Measurements from ENCODE around the gene SLC26A8. TPM values are rescaled to one million over a fixed set of nuclear protein-coding genes. Genes with fewer than 3 reads are reported as not detected.
A peak's percentile ranks its signal among the peaks of the same experiment; 100 is the strongest.

Gene SLC26A8
- total and polyA plus RNA-seq, 2 of the 13 experiments (the other 11 are each of a cell fraction or from before 2014, with no cell fraction given): 0.46 TPM; not detected in 1

- TF ChIP-seq XRCC5 (optimal IDR thresholded peaks at IDR 0.05; ENCODE audit: low read length): peak; percentile 37
- TF ChIP-seq HNF4A (CRISPR knock-in tag; IDR thresholded peaks at IDR 0.05): peak; percentile 75
- TF ChIP-seq, protein P1, sequence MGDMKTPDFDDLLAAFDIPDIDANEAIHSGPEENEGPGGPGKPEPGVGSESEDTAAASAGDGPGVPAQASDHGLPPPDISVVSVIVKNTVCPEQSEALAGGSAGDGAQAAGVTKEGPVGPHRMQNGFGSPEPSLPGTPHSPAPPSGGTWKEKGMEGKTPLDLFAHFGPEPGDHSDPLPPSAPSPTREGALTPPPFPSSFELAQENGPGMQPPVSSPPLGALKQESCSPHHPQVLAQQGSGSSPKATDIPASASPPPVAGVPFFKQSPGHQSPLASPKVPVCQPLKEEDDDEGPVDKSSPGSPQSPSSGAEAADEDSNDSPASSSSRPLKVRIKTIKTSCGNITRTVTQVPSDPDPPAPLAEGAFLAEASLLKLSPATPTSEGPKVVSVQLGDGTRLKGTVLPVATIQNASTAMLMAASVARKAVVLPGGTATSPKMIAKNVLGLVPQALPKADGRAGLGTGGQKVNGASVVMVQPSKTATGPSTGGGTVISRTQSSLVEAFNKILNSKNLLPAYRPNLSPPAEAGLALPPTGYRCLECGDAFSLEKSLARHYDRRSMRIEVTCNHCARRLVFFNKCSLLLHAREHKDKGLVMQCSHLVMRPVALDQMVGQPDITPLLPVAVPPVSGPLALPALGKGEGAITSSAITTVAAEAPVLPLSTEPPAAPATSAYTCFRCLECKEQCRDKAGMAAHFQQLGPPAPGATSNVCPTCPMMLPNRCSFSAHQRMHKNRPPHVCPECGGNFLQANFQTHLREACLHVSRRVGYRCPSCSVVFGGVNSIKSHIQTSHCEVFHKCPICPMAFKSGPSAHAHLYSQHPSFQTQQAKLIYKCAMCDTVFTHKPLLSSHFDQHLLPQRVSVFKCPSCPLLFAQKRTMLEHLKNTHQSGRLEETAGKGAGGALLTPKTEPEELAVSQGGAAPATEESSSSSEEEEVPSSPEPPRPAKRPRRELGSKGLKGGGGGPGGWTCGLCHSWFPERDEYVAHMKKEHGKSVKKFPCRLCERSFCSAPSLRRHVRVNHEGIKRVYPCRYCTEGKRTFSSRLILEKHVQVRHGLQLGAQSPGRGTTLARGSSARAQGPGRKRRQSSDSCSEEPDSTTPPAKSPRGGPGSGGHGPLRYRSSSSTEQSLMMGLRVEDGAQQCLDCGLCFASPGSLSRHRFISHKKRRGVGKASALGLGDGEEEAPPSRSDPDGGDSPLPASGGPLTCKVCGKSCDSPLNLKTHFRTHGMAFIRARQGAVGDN (CRISPR knock-in tag; IDR thresholded peaks at IDR 0.05): peak; percentile 43; the same call in 1 of the 2 replicates
- TF ChIP-seq TCF12 (IDR thresholded peaks at IDR 0.05): no peak
- TF ChIP-seq TCF12 (CRISPR knock-in tag; IDR thresholded peaks at IDR 0.05): no peak
- no peak for TF ChIP-seq PAX8 (CRISPR knock-in tag; IDR thresholded peaks at IDR 0.05; ENCODE audit: borderline replicate concordance)
- TF ChIP-seq CCDC6 (CRISPR knock-in tag; IDR thresholded peaks at IDR 0.05): 0 out of 2 replicates have a peak, but pooled peaks have one; percentile 38
- TF ChIP-seq, protein P2, sequence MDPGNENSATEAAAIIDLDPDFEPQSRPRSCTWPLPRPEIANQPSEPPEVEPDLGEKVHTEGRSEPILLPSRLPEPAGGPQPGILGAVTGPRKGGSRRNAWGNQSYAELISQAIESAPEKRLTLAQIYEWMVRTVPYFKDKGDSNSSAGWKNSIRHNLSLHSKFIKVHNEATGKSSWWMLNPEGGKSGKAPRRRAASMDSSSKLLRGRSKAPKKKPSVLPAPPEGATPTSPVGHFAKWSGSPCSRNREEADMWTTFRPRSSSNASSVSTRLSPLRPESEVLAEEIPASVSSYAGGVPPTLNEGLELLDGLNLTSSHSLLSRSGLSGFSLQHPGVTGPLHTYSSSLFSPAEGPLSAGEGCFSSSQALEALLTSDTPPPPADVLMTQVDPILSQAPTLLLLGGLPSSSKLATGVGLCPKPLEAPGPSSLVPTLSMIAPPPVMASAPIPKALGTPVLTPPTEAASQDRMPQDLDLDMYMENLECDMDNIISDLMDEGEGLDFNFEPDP (CRISPR knock-in tag; conservative IDR thresholded peaks at IDR 0.05): no peak
- TF ChIP-seq CBX5 (CRISPR knock-in tag; IDR thresholded peaks at IDR 0.05; ENCODE audit: borderline replicate concordance): no peak
- TF ChIP-seq ZNF83 (CRISPR knock-in tag; IDR thresholded peaks at IDR 0.05; ENCODE audit: borderline replicate concordance): no peak
- TF ChIP-seq SALL1 (CRISPR knock-in tag; IDR thresholded peaks at IDR 0.05): peak; percentile 39; the same call in 1 of the 2 replicates
- TF ChIP-seq SAP130 (CRISPR knock-in tag; IDR thresholded peaks at IDR 0.05; ENCODE audit: low read depth): peak; percentile 38; the same call in 1 of the 2 replicates
- TF ChIP-seq, protein P3, sequence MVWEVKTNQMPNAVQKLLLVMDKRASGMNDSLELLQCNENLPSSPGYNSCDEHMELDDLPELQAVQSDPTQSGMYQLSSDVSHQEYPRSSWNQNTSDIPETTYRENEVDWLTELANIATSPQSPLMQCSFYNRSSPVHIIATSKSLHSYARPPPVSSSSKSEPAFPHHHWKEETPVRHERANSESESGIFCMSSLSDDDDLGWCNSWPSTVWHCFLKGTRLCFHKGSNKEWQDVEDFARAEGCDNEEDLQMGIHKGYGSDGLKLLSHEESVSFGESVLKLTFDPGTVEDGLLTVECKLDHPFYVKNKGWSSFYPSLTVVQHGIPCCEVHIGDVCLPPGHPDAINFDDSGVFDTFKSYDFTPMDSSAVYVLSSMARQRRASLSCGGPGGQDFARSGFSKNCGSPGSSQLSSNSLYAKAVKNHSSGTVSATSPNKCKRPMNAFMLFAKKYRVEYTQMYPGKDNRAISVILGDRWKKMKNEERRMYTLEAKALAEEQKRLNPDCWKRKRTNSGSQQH (CRISPR knock-in tag; IDR thresholded peaks at IDR 0.05; ENCODE audit: low read depth): no peak
- TF ChIP-seq SAFB2 (CRISPR knock-in tag; IDR thresholded peaks at IDR 0.05; ENCODE audit: borderline replicate concordance, low read depth): no peak
- TF ChIP-seq, protein P4, sequence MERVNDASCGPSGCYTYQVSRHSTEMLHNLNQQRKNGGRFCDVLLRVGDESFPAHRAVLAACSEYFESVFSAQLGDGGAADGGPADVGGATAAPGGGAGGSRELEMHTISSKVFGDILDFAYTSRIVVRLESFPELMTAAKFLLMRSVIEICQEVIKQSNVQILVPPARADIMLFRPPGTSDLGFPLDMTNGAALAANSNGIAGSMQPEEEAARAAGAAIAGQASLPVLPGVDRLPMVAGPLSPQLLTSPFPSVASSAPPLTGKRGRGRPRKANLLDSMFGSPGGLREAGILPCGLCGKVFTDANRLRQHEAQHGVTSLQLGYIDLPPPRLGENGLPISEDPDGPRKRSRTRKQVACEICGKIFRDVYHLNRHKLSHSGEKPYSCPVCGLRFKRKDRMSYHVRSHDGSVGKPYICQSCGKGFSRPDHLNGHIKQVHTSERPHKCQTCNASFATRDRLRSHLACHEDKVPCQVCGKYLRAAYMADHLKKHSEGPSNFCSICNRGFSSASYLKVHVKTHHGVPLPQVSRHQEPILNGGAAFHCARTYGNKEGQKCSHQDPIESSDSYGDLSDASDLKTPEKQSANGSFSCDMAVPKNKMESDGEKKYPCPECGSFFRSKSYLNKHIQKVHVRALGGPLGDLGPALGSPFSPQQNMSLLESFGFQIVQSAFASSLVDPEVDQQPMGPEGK (CRISPR knock-in tag; IDR thresholded peaks at IDR 0.05): peak; percentile 56; the same call in 1 of the 2 replicates
- peak; percentile 9; the same call in 1 of the 2 replicates for TF ChIP-seq STAG1 (CRISPR knock-in tag; IDR thresholded peaks at IDR 0.05)
- TF ChIP-seq ISX (CRISPR knock-in tag; conservative IDR thresholded peaks at IDR 0.05): no peak
- TF ChIP-seq ZNF317 (CRISPR knock-in tag; IDR thresholded peaks at IDR 0.05): peak; percentile 72; the same call in 1 of the 2 replicates
- TF ChIP-seq ZBTB7B (CRISPR knock-in tag; IDR thresholded peaks at IDR 0.05): 0 out of 2 replicates have a peak, but pooled peaks have one; percentile 39
- no peak for TF ChIP-seq SKI (IDR thresholded peaks at IDR 0.05; ENCODE audit: partially characterized antibody)
- no peak for TF ChIP-seq CHCHD3 (CRISPR knock-in tag; IDR thresholded peaks at IDR 0.05)
- TF ChIP-seq FOXA3 (CRISPR knock-in tag; IDR thresholded peaks at IDR 0.05): peak; percentile 17; the same call in 1 of the 2 replicates
- TF ChIP-seq ZNF780A (CRISPR knock-in tag; IDR thresholded peaks at IDR 0.05): no peak
Measured at GRCh38 chr6:35922139-35922554, 102.3 kb downstream of the SLC26A8 start (continued).
